Osteocyte (in vitro differentiated cells): ENCODE results near the gene CCSER1. TPM values are rescaled to one million over a fixed set of nuclear protein-coding genes. Genes with fewer than 3 reads are reported as not detected.
"Not testable (repeated sequence)": the region's sequence is repeated elsewhere in the genome, so short reads cannot be mapped to it uniquely, and the experiment has no call there.

Source experiments
- DNase-seq: peaks from one replicate; pipeline ENCODE4 v3.0.0; 2021; ENCODE audit warnings: mixed read lengths; ENCODE audit not compliant: unreplicated experiment; ENCODE audit errors: extremely low spot score
- H3K27ac Mint-ChIP-seq: one replicate; pipeline ENCODE4 v1.8.0; 2021; ENCODE audit warnings: mild to moderate bottlenecking, mixed read lengths; ENCODE audit not compliant: unreplicated experiment
- H3K27me3 Mint-ChIP-seq: one replicate; pipeline ENCODE4 v1.8.0; 2021; ENCODE audit warnings: mixed read lengths; ENCODE audit not compliant: unreplicated experiment
- H3K36me3 Mint-ChIP-seq: one replicate; pipeline ENCODE4 v1.8.0; 2021; ENCODE audit warnings: mixed read lengths; ENCODE audit not compliant: unreplicated experiment
- H3K4me1 Mint-ChIP-seq: one replicate; pipeline ENCODE4 v1.8.0; 2021; ENCODE audit warnings: mixed read lengths; ENCODE audit not compliant: unreplicated experiment
- H3K4me3 Mint-ChIP-seq: one replicate; pipeline ENCODE4 v1.8.0; 2021; ENCODE audit warnings: mild to moderate bottlenecking, moderate library complexity, mixed read lengths; ENCODE audit not compliant: unreplicated experiment
- H3K9me3 Mint-ChIP-seq: one replicate; pipeline ENCODE4 v1.8.0; 2021; ENCODE audit warnings: mixed read lengths; ENCODE audit not compliant: unreplicated experiment
- CTCF ChIP-seq: fragments of 200-600 bp; sonication (generic); IDR thresholded peaks from 2 replicates; pipeline ENCODE4 v1.5.0; 2021; ENCODE audit warnings: antibody characterized with exemption, mild to moderate bottlenecking, moderate library complexity
- total RNA-seq: library from RNA; stranded (reverse); gene quantifications from 2 replicates; pipeline ENCODE4 v1.2.1, GENCODE V29; 2021

Gene CCSER1
- total RNA-seq, 1 donor from 2014 or later, result not detected

GRCh38 chr4:91362125-91362524, 1234.9 kb downstream of the CCSER1 start:
- H3K27ac Mint-ChIP-seq, result no peak overlapping the region
- H3K27me3 Mint-ChIP-seq, result no peaks in the 10 kb centered on the region
- no peaks in the 10 kb centered on the region for H3K4me1 Mint-ChIP-seq
- H3K9me3 Mint-ChIP-seq, result no peaks in the 10 kb centered on the region
- H3K4me3 Mint-ChIP-seq, result no peak overlapping the region
- no peak for DNase-seq
- no peak for TF ChIP-seq CTCF
- H3K36me3 Mint-ChIP-seq, result no peaks in the 10 kb centered on the region

GRCh38 chr4:91366554-91366953, 1239.4 kb downstream of the CCSER1 start:
- no peaks in the 10 kb centered on the region for H3K36me3 Mint-ChIP-seq
- H3K9me3 Mint-ChIP-seq, result no peaks in the 10 kb centered on the region
- no peak for TF ChIP-seq CTCF
- no peak for DNase-seq
- H3K27me3 Mint-ChIP-seq, result no peaks in the 10 kb centered on the region
- no peak overlapping the region for H3K4me3 Mint-ChIP-seq
- H3K27ac Mint-ChIP-seq, result no peak overlapping the region
- H3K4me1 Mint-ChIP-seq, result no peaks in the 10 kb centered on the region

- H3K4me3 Mint-ChIP-seq, result no peak overlapping the region
- H3K27ac Mint-ChIP-seq, result no peak overlapping the region
- no peaks in the 10 kb centered on the region for H3K36me3 Mint-ChIP-seq
- H3K27me3 Mint-ChIP-seq, result no peaks in the 10 kb centered on the region
- no peaks in the 10 kb centered on the region for H3K9me3 Mint-ChIP-seq
- no peaks in the 10 kb centered on the region for H3K4me1 Mint-ChIP-seq
- no peak for DNase-seq
- no peak for TF ChIP-seq CTCF
Measured at GRCh38 chr4:91369116-91369515, 1241.9 kb downstream of the CCSER1 start.

GRCh38 chr4:91373546-91373945, 1246.4 kb downstream of the CCSER1 start:
- no peak for TF ChIP-seq CTCF
- Mint-ChIP-seq H3K27me3 (no peaks in the 10 kb centered on the region), H3K27ac (no peak overlapping the region), H3K9me3 (peaks cover 13% of the 10 kb centered on the region), H3K4me3 (no peak overlapping the region), H3K4me1 (no peaks in the 10 kb centered on the region), H3K36me3 (no peaks in the 10 kb centered on the region)
- DNase-seq, result no peak

GRCh38 chr4:91405431-91405830, 1278.2 kb downstream of the CCSER1 start:
- H3K27me3 Mint-ChIP-seq, H3K4me3 Mint-ChIP-seq, H3K27ac Mint-ChIP-seq, H3K9me3 Mint-ChIP-seq, H3K36me3 Mint-ChIP-seq, H3K4me1 Mint-ChIP-seq, DNase-seq: not testable (repeated sequence)

GRCh38 chr4:91422011-91422410, 1294.8 kb downstream of the CCSER1 start:
- H3K27ac Mint-ChIP-seq, result no peak overlapping the region
- TF ChIP-seq CTCF, result no peak
- peaks cover 36% of the 10 kb centered on the region for H3K9me3 Mint-ChIP-seq
- no peaks in the 10 kb centered on the region for H3K4me1 Mint-ChIP-seq
- no peak overlapping the region for H3K4me3 Mint-ChIP-seq
- DNase-seq, result no peak
- H3K36me3 Mint-ChIP-seq, result no peaks in the 10 kb centered on the region
- no peaks in the 10 kb centered on the region for H3K27me3 Mint-ChIP-seq
